Uterus (tissue), 4 donors: ENCODE results near the gene AMOTL1. TPM values are rescaled to one million over a fixed set of nuclear protein-coding genes. Genes with fewer than 3 reads are reported as not detected.

Source experiments
- DNase-seq, 2 donors: peaks; one replicate each; pipeline ENCODE4 v3.0.0-alpha.2; 2019 to 2020
- H3K27ac ChIP-seq, 2 donors: fragments of 200-600 bp; sonication (generic); 1 replicate in 1 of 2; 2 replicates in 1 of 2; pipeline ENCODE4 v1.5.1; 2016 to 2018
- H3K27me3 ChIP-seq, 2 donors: fragments of 200-600 bp; sonication (generic); one replicate each; pipeline ENCODE4 v1.5.1; 2018 to 2019; ENCODE audit warnings: control low read depth in 1 of 2
- H3K36me3 ChIP-seq, 2 donors: fragments of 200-600 bp; sonication (generic); one replicate each; pipeline ENCODE4 v1.5.1; 2019; ENCODE audit warnings: control low read depth in 1 of 2
- H3K4me1 ChIP-seq, 2 donors: fragments of 200-600 bp; sonication (generic); one replicate each; pipeline ENCODE4 v1.5.1; 2018 to 2019; ENCODE audit warnings: control low read depth in 1 of 2
- H3K4me3 ChIP-seq, 2 donors: fragments of 200-600 bp; sonication (generic); 1 replicate in 1 of 2; 2 replicates in 1 of 2; pipeline ENCODE4 v1.5.1; 2018 to 2019; ENCODE audit warnings: mild to moderate bottlenecking in 1 of 2
- H3K9me3 ChIP-seq, 2 donors: fragments of 200-600 bp; sonication (generic); one replicate each; pipeline ENCODE4 v1.5.1; 2019; ENCODE audit warnings: control low read depth in 1 of 2
- POLR2A ChIP-seq, 2 donors: fragments of 450-650 bp; IDR thresholded peaks; one replicate each; pipeline ENCODE4 v1.6.1; 2016; ENCODE audit warnings: antibody characterized with exemption in 2 of 2, mild to moderate bottlenecking in 1 of 2, moderate library complexity in 1 of 2
- intact Hi-C: fragments of 100-400 bp; cut with DNase I; formaldehyde crosslinking; loops from one replicate; pipeline ENCODE4 v1.15.1; 2023; ENCODE audit warnings: low total_unique reads
- total RNA-seq, 4 donors: library from RNA; depleted of rRNA in 3 of 4; stranded (reverse); fragments of >200 nt in 3 of 4; gene quantifications; one replicate each; pipeline versions ENCODE4 v1.1.0 to v1.2.4, GENCODE V29; 2014 to 2023
- TF ChIP-seq, protein P1 (sequence below), 4 experiments: fragments of 200-600 bp in 2 of 4; fragments of 450-650 bp in 2 of 4; sonication (generic) in 2 of 4; IDR thresholded peaks; one replicate each; pipeline ENCODE4 v1.5.1; 2016 to 2019; ENCODE audit warnings: antibody characterized with exemption in 4 of 4, mild to moderate bottlenecking in 2 of 4, moderate library complexity in 1 of 4
- donor health status: DM: yes; HTN: yes; CAD: no.

The AMOTL1 gene
- total RNA-seq, 4 donors from 2014 or later = 20.6 to 107 (median 41.5) TPM

DNA sequence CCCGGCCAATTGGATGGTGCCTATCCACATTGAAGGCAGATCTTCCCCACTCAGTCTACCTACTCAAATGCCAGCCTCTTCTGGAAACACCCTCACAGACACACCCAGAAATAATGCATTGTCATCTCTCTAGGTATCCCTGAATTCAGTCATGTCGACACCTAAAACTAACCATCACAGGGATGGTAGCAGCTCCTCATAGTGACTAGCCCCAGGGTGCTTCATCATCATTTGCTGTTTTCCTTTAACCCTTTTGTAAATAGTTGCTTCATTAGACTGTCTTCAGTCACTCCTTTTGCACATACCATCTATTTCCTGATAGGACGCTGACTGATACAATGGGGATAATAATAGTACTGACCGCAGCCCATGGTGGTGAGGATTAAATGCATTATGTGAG lies 18.8 kb upstream of the AMOTL1 start:
- H3K9me3 ChIP-seq = no peaks in the 10 kb centered on the region
- no peak for TF ChIP-seq POLR2A (IDR thresholded peaks at IDR 0.05)
- TF ChIP-seq, protein P1, sequence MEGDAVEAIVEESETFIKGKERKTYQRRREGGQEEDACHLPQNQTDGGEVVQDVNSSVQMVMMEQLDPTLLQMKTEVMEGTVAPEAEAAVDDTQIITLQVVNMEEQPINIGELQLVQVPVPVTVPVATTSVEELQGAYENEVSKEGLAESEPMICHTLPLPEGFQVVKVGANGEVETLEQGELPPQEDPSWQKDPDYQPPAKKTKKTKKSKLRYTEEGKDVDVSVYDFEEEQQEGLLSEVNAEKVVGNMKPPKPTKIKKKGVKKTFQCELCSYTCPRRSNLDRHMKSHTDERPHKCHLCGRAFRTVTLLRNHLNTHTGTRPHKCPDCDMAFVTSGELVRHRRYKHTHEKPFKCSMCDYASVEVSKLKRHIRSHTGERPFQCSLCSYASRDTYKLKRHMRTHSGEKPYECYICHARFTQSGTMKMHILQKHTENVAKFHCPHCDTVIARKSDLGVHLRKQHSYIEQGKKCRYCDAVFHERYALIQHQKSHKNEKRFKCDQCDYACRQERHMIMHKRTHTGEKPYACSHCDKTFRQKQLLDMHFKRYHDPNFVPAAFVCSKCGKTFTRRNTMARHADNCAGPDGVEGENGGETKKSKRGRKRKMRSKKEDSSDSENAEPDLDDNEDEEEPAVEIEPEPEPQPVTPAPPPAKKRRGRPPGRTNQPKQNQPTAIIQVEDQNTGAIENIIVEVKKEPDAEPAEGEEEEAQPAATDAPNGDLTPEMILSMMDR (IDR thresholded peaks at IDR 0.05) = no peak
- no peaks in the 10 kb centered on the region for H3K4me1 ChIP-seq
- no peaks in the 10 kb centered on the region for H3K27me3 ChIP-seq
- no peak overlapping the region for H3K27ac ChIP-seq
- intact Hi-C loops = no loop called here
- DNase-seq = no peak
- no peaks in the 10 kb centered on the region for H3K36me3 ChIP-seq
- no peak overlapping the region for H3K4me3 ChIP-seq

DNA sequence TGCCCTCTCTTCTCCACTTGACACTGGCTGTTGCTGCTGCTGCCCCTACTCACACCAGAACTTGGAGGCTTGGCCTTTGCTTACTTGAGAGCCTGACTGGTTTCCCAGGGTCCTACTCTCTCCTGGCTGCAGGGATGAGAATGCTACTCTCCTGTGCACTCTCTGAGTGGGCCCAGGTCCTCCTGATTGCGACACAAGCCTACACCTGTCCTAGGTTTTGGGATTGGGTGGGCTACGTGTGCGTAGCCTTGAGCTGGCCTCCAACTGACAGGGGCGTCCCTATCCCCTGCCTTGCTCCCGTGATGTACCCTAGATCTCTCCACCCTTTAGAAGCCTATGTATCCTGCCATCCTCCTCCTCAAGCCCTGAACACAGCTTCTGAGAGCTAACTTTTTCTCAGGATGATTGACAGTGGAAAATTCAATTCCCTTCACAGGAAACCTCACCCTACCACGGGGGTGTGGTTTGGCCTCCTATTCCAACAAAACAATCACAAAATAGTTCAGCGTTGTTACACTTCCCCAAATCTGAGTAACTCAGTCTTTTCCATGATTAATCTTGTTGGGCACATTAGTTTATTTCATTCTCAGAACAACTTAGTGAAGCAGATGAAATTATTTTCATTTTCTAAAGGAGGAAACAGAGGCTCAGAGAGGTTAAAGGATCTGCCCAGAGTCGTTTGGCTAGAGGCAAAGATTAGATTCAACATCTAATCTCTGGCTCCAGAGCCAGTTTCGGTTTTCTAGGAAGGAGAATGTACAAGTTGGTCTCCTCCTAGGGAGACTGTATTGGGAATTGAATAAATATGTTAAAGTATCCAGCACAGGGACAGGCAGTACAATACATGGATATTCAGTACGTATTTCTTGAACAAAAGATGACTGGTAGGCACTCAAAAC lies 17.6 kb upstream of the AMOTL1 start:
- Histone ChIP-seq H3K36me3 (no peaks in the 10 kb centered on the region), H3K27ac (peak overlapping the region; percentile 16 to 65), H3K4me1 (no peaks in the 10 kb centered on the region), H3K4me3 (no peak overlapping the region), H3K9me3 (no peaks in the 10 kb centered on the region), H3K27me3 (no peaks in the 10 kb centered on the region)
- DNase-seq = no peak
- TF ChIP-seq, protein P1 (IDR thresholded peaks at IDR 0.05) = no peak
- TF ChIP-seq POLR2A (IDR thresholded peaks at IDR 0.05) = no peak
- intact Hi-C loops = no loop called here

DNA sequence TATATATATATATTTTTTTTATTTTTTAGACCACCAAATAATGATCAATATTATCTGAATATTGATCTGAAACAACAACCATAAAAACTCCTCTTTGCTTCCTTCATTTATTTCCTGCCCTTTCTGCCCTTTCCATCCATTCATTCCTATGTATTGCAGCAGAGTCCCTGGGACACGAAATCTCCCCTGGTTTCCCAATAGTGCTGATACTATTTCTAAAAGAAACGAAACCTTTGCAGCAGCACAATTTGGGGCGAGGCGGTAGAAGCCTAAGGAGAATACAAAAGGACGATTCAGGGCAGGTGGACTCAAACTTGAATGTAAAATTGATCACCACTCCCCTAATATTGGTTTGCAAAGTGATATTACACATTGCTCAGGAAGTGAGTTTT lies 16.9 kb upstream of the AMOTL1 start:
- Histone ChIP-seq H3K4me3 (no peak overlapping the region), H3K36me3 (no peaks in the 10 kb centered on the region), H3K27me3 (no peaks in the 10 kb centered on the region), H3K9me3 (no peaks in the 10 kb centered on the region), H3K4me1 (no peaks in the 10 kb centered on the region), H3K27ac (peak overlapping the region in 1 of 2 donors; percentile 65)
- no peak for DNase-seq
- intact Hi-C loops = no loop called here
- TF ChIP-seq POLR2A (IDR thresholded peaks at IDR 0.05) = no peak
- TF ChIP-seq, protein P1 (IDR thresholded peaks at IDR 0.05) = no peak

DNA sequence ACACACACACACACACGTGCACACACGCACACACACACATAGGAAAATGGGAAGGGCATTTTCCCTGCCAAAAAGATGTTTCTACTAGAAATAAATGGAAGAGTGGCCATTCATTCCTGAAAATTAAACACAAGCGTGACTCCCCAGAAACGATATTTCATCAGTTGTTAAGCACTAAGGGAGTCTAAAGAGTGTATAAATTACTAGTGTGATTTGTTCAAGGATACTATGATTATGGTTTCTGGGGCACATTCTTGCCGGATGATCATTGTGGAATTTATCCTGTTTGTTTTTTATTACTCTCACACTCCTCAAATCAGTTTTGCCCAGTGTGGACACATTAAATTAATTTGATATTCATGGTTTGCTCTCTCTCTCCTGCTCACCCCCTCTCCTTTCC lies 16.4 kb upstream of the AMOTL1 start:
- intact Hi-C loops = no loop called here
- H3K4me3 ChIP-seq = no peak overlapping the region
- DNase-seq = no peak
- H3K27me3 ChIP-seq = no peaks in the 10 kb centered on the region
- no peak for TF ChIP-seq POLR2A (IDR thresholded peaks at IDR 0.05)
- TF ChIP-seq, protein P1 (IDR thresholded peaks at IDR 0.05) = no peak
- peak overlapping the region; percentile 43 to 65 for H3K27ac ChIP-seq
- H3K36me3 ChIP-seq = no peaks in the 10 kb centered on the region
- H3K4me1 ChIP-seq = no peaks in the 10 kb centered on the region
- H3K9me3 ChIP-seq = no peaks in the 10 kb centered on the region

DNA sequence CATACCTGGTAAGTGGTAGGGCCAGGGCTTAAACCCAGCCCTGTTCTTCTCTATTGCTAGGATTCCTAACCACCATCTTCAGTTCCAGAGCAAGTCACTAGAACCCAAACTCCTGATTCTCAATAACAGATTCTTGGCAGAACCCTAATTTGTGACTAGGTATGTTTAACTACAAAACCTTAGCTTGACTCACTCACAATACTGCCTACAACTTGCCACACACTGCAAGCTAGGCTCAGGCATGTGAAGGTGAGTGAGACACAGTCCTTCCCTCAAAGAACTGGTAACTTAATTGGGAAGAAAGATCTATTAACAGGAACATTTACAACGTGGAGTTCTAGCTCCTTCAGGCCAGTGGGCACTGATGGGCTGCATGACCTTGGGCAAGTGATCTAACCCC lies 14.5 kb upstream of the AMOTL1 start:
- H3K27me3 ChIP-seq = no peaks in the 10 kb centered on the region
- intact Hi-C loops = no loop called here
- H3K4me1 ChIP-seq = no peaks in the 10 kb centered on the region
- no peak overlapping the region for H3K27ac ChIP-seq
- no peak for DNase-seq
- H3K36me3 ChIP-seq = no peaks in the 10 kb centered on the region
- TF ChIP-seq, protein P1 (IDR thresholded peaks at IDR 0.05) = no peak
- TF ChIP-seq POLR2A (IDR thresholded peaks at IDR 0.05) = no peak
- H3K4me3 ChIP-seq = no peak overlapping the region
- H3K9me3 ChIP-seq = no peaks in the 10 kb centered on the region
